CD14-positive monocyte (primary cell): ENCODE data around the gene BRI3. TPM values are rescaled to one million over a fixed set of nuclear protein-coding genes. Genes with fewer than 3 reads are reported as not detected.

Experiments
- DNase-seq, 3 donors: peaks; one replicate each; pipeline ENCODE4 v3.0.0-alpha.2; 2011 to 2022
- H2AFZ ChIP-seq: 2 replicates; pipeline ENCODE4 v1.6.0; 2012; ENCODE audit warnings: mild to moderate bottlenecking, low read depth, low read length, inconsistent platforms; ENCODE audit not compliant: insufficient read depth, poor library complexity, severe bottlenecking
- H3K27ac ChIP-seq, 2 donors: 1 replicate in 1 of 2; 2 replicates in 1 of 2; pipeline ENCODE4 v1.5.1; 2012 to 2013; ENCODE audit warnings: low read length in 2 of 2, control low read depth in 1 of 2, inconsistent platforms in 1 of 2, low read depth in 1 of 2, mild to moderate bottlenecking in 1 of 2
- H3K27me3 ChIP-seq, 2 donors: one replicate each; pipeline versions ENCODE4 v1.6.0 to v1.6.1; 2011 to 2013; ENCODE audit warnings: low read length in 2 of 2; ENCODE audit not compliant: control insufficient read depth in 2 of 2, insufficient read depth in 2 of 2
- H3K36me3 ChIP-seq, 2 donors: replicated peaks in 1 of 2; 1 replicate in 1 of 2; 2 replicates in 1 of 2; pipeline versions ENCODE4 v1.5.1 to v1.6.1; 2012 to 2013; ENCODE audit warnings: low read length in 2 of 2, control low read depth in 1 of 2, inconsistent platforms in 1 of 2, mild to moderate bottlenecking in 1 of 2; ENCODE audit not compliant: insufficient read depth in 2 of 2, control insufficient read depth in 1 of 2
- H3K4me1 ChIP-seq, 2 donors: 1 replicate in 1 of 2; 2 replicates in 1 of 2; pipeline versions ENCODE4 v1.5.1 to v1.6.1; 2012 to 2013; ENCODE audit warnings: low read length in 2 of 2, control low read depth in 1 of 2, inconsistent platforms in 1 of 2, mild to moderate bottlenecking in 1 of 2, moderate library complexity in 1 of 2; ENCODE audit not compliant: insufficient read depth in 2 of 2, control insufficient read depth in 1 of 2
- H3K4me2 ChIP-seq: replicated peaks from 2 replicates; pipeline ENCODE3; 2012; ENCODE audit warnings: low read length, moderate library complexity, mild to moderate bottlenecking; ENCODE audit not compliant: poor library complexity, severe bottlenecking; ENCODE audit errors: extremely low read depth
- H3K4me3 ChIP-seq, 3 experiments: fragments of 200-600 bp in 1 of 3; sonication (generic) in 1 of 3; replicated peaks in 1 of 3; 1 replicate in 2 of 3; 2 replicates in 1 of 3; pipeline ENCODE4 v1.5.1; 2011 to 2013; ENCODE audit warnings: low read length in 3 of 3, mild to moderate bottlenecking in 3 of 3, control low read depth in 2 of 3, low read depth in 2 of 3, inconsistent platforms in 1 of 3, moderate library complexity in 1 of 3
- H3K79me2 ChIP-seq: 2 replicates; pipeline ENCODE4 v1.6.0; 2012; ENCODE audit warnings: mild to moderate bottlenecking, control low read depth, inconsistent platforms, low read length, moderate library complexity; ENCODE audit not compliant: insufficient read depth
- H3K9ac ChIP-seq: 2 replicates; pipeline ENCODE4 v1.6.0; 2017; ENCODE audit warnings: low read length, mild to moderate bottlenecking; ENCODE audit not compliant: insufficient read depth, poor library complexity, severe bottlenecking
- H3K9me3 ChIP-seq, 2 donors: replicated peaks in 1 of 2; 1 replicate in 1 of 2; 2 replicates in 1 of 2; pipeline versions ENCODE4 v1.5.1 to v1.6.1; 2012 to 2013; ENCODE audit warnings: low read length in 2 of 2, control low read depth in 1 of 2; ENCODE audit not compliant: control insufficient read depth in 1 of 2, insufficient read depth in 1 of 2
- H4K20me1 ChIP-seq: 2 replicates; pipeline ENCODE4 v1.6.0; 2012; ENCODE audit warnings: mild to moderate bottlenecking, low read length, control low read depth, moderate library complexity; ENCODE audit not compliant: insufficient read depth
- H3K27ac Mint-ChIP-seq, 7 donors: one replicate each; pipeline ENCODE4 v1.8.0; 2020; ENCODE audit warnings: mild to moderate bottlenecking in 7 of 7, mixed read lengths in 7 of 7, moderate library complexity in 6 of 7, inconsistent platforms in 2 of 7
- H3K27me3 Mint-ChIP-seq, 3 donors: one replicate each; pipeline ENCODE4 v1.8.0; 2021 to 2022; ENCODE audit warnings: low read depth in 3 of 3, mild to moderate bottlenecking in 3 of 3, mixed read lengths in 3 of 3, moderate library complexity in 3 of 3, inconsistent platforms in 1 of 3
- H3K36me3 Mint-ChIP-seq, 2 donors: one replicate each; pipeline ENCODE4 v1.8.0; 2020; ENCODE audit warnings: mixed read lengths in 2 of 2, inconsistent platforms in 1 of 2, mild to moderate bottlenecking in 1 of 2
- H3K4me1 Mint-ChIP-seq: one replicate; pipeline ENCODE4 v1.8.0; 2020; ENCODE audit warnings: mild to moderate bottlenecking, mixed read lengths
- H3K4me3 Mint-ChIP-seq, 2 donors: one replicate each; pipeline ENCODE4 v1.8.0; 2020; ENCODE audit warnings: mild to moderate bottlenecking in 2 of 2, mixed read lengths in 2 of 2, moderate library complexity in 1 of 2
- H3K9me3 Mint-ChIP-seq, 7 donors: one replicate each; pipeline ENCODE4 v1.8.0; 2020 to 2022; ENCODE audit warnings: mixed read lengths in 7 of 7, mild to moderate bottlenecking in 6 of 7, moderate library complexity in 6 of 7, inconsistent platforms in 2 of 7
- CTCF ChIP-seq: fragments of 200-600 bp; IDR thresholded peaks from one replicate; pipeline ENCODE4 v1.8.0; 2022; ENCODE audit warnings: antibody characterized with exemption, mild to moderate bottlenecking
- WGBS: methylation state at CpG from one replicate; pipeline ENCODE4 v1.1.5; 2013; ENCODE audit warnings: missing lambda C conversion rate; ENCODE audit not compliant: insufficient coverage; 5-methylcytosine and 5-hydroxymethylcytosine counted together
- intact Hi-C, 2 donors: fragments of 100-400 bp; cut with micrococcal nuclease; formaldehyde crosslinking; loops; one replicate each; pipeline versions ENCODE4 v1.15.0 to v1.15.1; 2023
- polyA plus RNA-seq, 3 donors: library from polyadenylated mRNA; depleted of rRNA in 1 of 3; unstranded in 2 of 3; stranded (reverse) in 1 of 3; fragments of 300-500 nt in 2 of 3; fragments of >200 nt in 1 of 3; fragmentation: Illumina TruSeq in 2 of 3; gene quantifications; 1 replicate in 2 of 3; 2 replicates in 1 of 3; pipeline ENCODE4 v1.2.3, GENCODE V29; 2012 to 2021

BRI3 gene
- polyA plus RNA-seq, 3 donors: 120 to 273 (median 149) TPM

GRCh38 chr7:98232799-98233198 lies 48.7 kb upstream of the BRI3 start:
- H3K4me3 ChIP-seq: no peak overlapping the region
- DNase-seq: no peak
- intact Hi-C loops: no loop called here
- Mint-ChIP-seq H3K27ac (no peak overlapping the region), H3K9me3 (no peaks in the 10 kb centered on the region), H3K27me3 (no peaks in the 10 kb centered on the region), H3K4me1 (no peaks in the 10 kb centered on the region), H3K36me3 (peaks cover 54 to 84% of the 10 kb centered on the region in 2 donors), H3K4me3 (no peak overlapping the region)
- H2AFZ ChIP-seq: no peak overlapping the region
- no peak overlapping the region for H3K9ac ChIP-seq
- no peak overlapping the region for H3K27ac ChIP-seq
- no peaks in the 10 kb centered on the region for H3K27me3 ChIP-seq
- no peak overlapping the region for H3K4me2 ChIP-seq
- WGBS: 94% methylated on average over 8 of the region's 16 CpGs
- H3K36me3 ChIP-seq: peaks cover 64 to 90% of the 10 kb centered on the region in 2 donors
- no peak for TF ChIP-seq CTCF
- no peaks in the 10 kb centered on the region for H4K20me1 ChIP-seq
- no peaks in the 10 kb centered on the region for H3K4me1 ChIP-seq
- no peaks in the 10 kb centered on the region for H3K9me3 ChIP-seq
- no peaks in the 10 kb centered on the region for H3K79me2 ChIP-seq

- Mint-ChIP-seq H3K4me1 (no peaks in the 10 kb centered on the region), H3K4me3 (no peak overlapping the region), H3K27ac (peak overlapping the region in 1 of 7 donors; percentile 68), H3K27me3 (no peaks in the 10 kb centered on the region), H3K36me3 (peaks cover 55 to 84% of the 10 kb centered on the region in 2 donors), H3K9me3 (no peaks in the 10 kb centered on the region)
- Histone ChIP-seq H2AFZ (no peak overlapping the region), H3K27me3 (no peaks in the 10 kb centered on the region), H3K36me3 (peaks cover 64 to 90% of the 10 kb centered on the region in 2 donors), H3K4me3 (no peak overlapping the region), H4K20me1 (no peaks in the 10 kb centered on the region), H3K9ac (no peak overlapping the region), H3K4me1 (no peaks in the 10 kb centered on the region), H3K79me2 (no peaks in the 10 kb centered on the region), H3K27ac (no peak overlapping the region), H3K4me2 (no peak overlapping the region), H3K9me3 (no peaks in the 10 kb centered on the region)
- no peak for DNase-seq
- TF ChIP-seq CTCF: no peak
- intact Hi-C loops: no loop called here
- 95% methylated on average over 22 of the region's 32 CpGs for WGBS
These were observed 48.0 kb upstream of the BRI3 start for GRCh38 chr7:98233219-98234070.
